ENCODE measurements around the gene ARHGEF10L.

The ARHGEF10L gene

GRCh38 chr1:17664322-17664721 is 124.8 kb downstream of the ARHGEF10L start:
- H3K4me3 ChIP-seq (ENCODE audit: low read depth, low read length), result no peak overlapping the region
- no peak for TF ChIP-seq CTCF (conservative IDR thresholded peaks at IDR 0.05; ENCODE audit: low read depth, low read length)
- DNase-seq (ENCODE audit: low read depth), result no peak

DNA sequence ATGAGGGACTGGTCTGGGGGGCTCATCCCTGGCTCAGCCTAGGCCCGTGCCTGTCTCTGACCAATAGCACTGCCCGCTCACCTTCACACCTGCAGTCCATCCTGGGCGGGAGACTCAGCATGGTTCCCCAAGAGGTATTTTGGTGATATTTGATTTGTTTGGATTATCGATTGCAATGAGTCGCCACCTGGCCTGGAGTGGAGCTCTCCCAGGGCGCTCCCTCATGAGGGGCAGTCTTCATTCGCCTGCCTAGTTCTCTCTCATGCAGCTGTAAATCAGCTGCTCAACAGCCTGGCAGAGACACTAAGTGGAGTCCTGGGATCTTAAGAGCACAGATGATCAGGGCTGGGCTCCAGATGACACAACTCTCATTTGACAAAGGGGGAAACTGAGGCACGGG is 125.6 kb downstream of the ARHGEF10L start:
- no peak for DNase-seq (ENCODE audit: low read depth)

GRCh38 chr1:17665950-17666720 is 126.6 kb downstream of the ARHGEF10L start:
- DNase-seq (ENCODE audit: low read depth), result no peak
- H3K4me3 ChIP-seq (ENCODE audit: low read depth, low read length), result no peak overlapping the region
- TF ChIP-seq CTCF (conservative IDR thresholded peaks at IDR 0.05; ENCODE audit: low read depth, low read length), result no peak

More for the DNA sequence above, 125.6 kb downstream of the ARHGEF10L start:
- no peak overlapping the region for H3K4me3 ChIP-seq (ENCODE audit: low read depth, low read length)
- no peak for TF ChIP-seq CTCF (conservative IDR thresholded peaks at IDR 0.05; ENCODE audit: low read depth, low read length)

DNA sequence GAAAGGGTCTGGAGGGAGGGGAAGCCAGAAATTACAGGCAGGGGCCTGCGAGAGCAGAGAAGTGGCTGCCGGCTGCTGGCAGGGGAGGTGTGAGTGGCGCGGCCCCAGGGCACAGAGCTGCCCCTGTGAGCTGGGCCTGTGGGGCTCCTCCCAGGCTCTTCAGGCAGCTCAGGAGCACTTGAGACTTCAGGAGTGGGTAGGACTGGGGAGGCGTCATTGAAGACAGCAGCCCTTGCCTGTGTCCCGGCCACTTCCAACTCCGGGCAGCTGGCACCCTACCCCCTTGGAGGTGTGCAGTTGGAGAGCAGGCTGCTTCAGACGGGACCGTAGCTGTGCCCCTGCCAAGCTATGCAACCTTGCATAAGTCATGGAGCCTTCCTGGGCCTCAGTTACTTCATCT is 128.1 kb downstream of the ARHGEF10L start:
- no peak overlapping the region for H3K4me3 ChIP-seq (ENCODE audit: low read depth, low read length)
- no peak for TF ChIP-seq CTCF (conservative IDR thresholded peaks at IDR 0.05; ENCODE audit: low read depth, low read length)
- no peak for DNase-seq (ENCODE audit: low read depth)

DNA sequence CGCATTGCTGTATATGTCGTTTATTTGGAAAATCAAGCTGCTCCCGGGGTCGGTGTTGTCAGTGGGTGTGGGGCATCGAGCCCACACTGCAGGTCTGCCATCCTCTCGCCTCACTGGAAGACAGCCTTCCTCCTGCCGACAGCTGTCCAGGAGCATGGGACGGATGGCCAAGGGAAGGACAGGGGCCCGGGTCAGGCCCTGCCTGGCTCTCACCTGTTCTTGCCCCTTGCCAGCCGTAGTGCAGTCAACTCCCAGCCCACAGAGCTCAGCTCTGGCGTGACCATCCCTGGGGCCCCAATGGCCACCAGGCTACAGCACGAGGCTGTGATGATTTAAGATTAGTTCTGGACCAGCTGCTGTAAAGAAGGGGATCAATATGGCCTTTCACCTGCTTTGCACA is 128.7 kb downstream of the ARHGEF10L start:
- DNase-seq (ENCODE audit: low read depth), result no peak
- TF ChIP-seq CTCF (conservative IDR thresholded peaks at IDR 0.05; ENCODE audit: low read depth, low read length), result no peak
- H3K4me3 ChIP-seq (ENCODE audit: low read depth, low read length), result no peak overlapping the region

DNA sequence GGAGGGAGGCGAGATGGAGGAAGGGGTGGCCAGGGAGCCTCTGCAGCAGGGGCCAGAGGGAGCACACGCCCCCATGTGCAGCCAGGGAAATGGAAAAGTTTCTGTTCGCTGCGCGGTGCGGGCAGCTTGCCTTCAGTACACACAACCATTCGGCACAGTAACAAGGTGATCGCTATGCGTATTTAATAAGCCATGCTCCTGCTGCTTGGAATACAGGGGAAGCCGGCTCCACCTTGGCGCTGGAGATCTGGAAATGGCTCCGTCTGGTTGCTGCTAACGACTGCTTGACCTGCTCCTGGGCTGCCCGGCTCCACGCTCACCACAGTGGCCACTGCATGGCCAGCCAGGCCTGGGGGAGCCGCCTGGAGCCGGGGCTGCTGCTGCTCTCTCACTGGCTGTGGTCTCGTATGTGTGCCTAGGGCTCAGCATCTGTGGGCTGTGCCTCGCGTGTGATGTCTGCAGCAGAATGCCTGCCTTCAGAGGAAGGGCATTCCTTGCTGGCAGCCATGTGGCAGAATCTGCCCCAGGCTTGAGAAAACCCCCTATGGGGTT is 129.2 kb downstream of the ARHGEF10L start:
- TF ChIP-seq CTCF (conservative IDR thresholded peaks at IDR 0.05; ENCODE audit: low read depth, low read length), result no peak
- no peak overlapping the region for H3K4me3 ChIP-seq (ENCODE audit: low read depth, low read length)
- DNase-seq (ENCODE audit: low read depth), result no peak

- no peak for TF ChIP-seq CTCF (conservative IDR thresholded peaks at IDR 0.05; ENCODE audit: low read depth, low read length)
- no peak for DNase-seq (ENCODE audit: low read depth)
- no peak overlapping the region for H3K4me3 ChIP-seq (ENCODE audit: low read depth, low read length)
Observed at GRCh38 chr1:17669305-17669704, 129.8 kb downstream of the ARHGEF10L start.

Data from choroid plexus epithelial cell (primary cell).